WTC11 (cell line): Measurements from ENCODE around the gene BIRC2. TPM values are rescaled to one million over a fixed set of nuclear protein-coding genes. Genes with fewer than 3 reads are reported as not detected.

Source experiments
- ATAC-seq: fragments of 200-7000 bp; cut with Tn5 transposase; 2 replicates; pipeline ENCODE4 v1.10.0; 2021; ENCODE audit warnings: mild to moderate bottlenecking, moderate library complexity
- CTCF ChIA-PET: fragments of 300-600 bp; sonication (Branson Sonifier 250); formaldehyde crosslinking; loops from one replicate; lab custom pipeline; 2021; ENCODE audit warnings: antibody characterized with exemption; lab: Charles Lee
- POLR2A ChIA-PET: fragments of 350-600 bp; sonication (Branson Sonifier 250); formaldehyde crosslinking; loops from one replicate; lab custom pipeline; 2021; ENCODE audit warnings: antibody characterized with exemption; lab: Charles Lee
- DNase-seq: peaks from one replicate; pipeline ENCODE4 v3.0.0; 2021; ENCODE audit warnings: low spot score
- H3K27ac Mint-ChIP-seq: 2 replicates; pipeline ENCODE4 v1.8.0; 2021; ENCODE audit warnings: mixed read lengths
- H3K27me3 Mint-ChIP-seq: 2 replicates; pipeline ENCODE4 v1.8.0; 2021; ENCODE audit warnings: low read depth, mild to moderate bottlenecking, moderate library complexity, mixed read lengths
- H3K36me3 Mint-ChIP-seq: 2 replicates; pipeline ENCODE4 v1.8.0; 2021; ENCODE audit warnings: mixed read lengths
- H3K4me1 Mint-ChIP-seq: 2 replicates; pipeline ENCODE4 v1.8.0; 2022; ENCODE audit warnings: mixed read lengths
- H3K4me3 Mint-ChIP-seq: 2 replicates; pipeline ENCODE4 v1.8.0; 2021; ENCODE audit warnings: mild to moderate bottlenecking, moderate library complexity, mixed read lengths
- H3K9me3 Mint-ChIP-seq: 2 replicates; pipeline ENCODE4 v1.8.0; 2021; ENCODE audit warnings: mixed read lengths
- ATF1 ChIP-seq: sonication (generic); formaldehyde crosslinking; IDR thresholded peaks from 2 replicates; pipeline ENCODE4 v1.8.1; 2023; ENCODE audit warnings: mild to moderate bottlenecking, moderate library complexity, missing genetic modification reagents
- EMX1 ChIP-seq: fragments of 250-450 bp; sonication (Bioruptor Pico); IDR thresholded peaks from 2 replicates; pipeline ENCODE4 v1.8.0; 2021; ENCODE audit warnings: mild to moderate bottlenecking
- GTF2I ChIP-seq: fragments of 250-450 bp; sonication (Bioruptor Pico); conservative IDR thresholded peaks from 2 replicates; pipeline ENCODE4 v1.4.0; 2021; ENCODE audit warnings: mild to moderate bottlenecking
- KAT7 ChIP-seq: sonication (generic); formaldehyde crosslinking; IDR thresholded peaks from 2 replicates; pipeline ENCODE4 v1.8.1; 2023; ENCODE audit warnings: missing genetic modification reagents, mild to moderate bottlenecking, borderline replicate concordance
- NR1H2 ChIP-seq: sonication (generic); formaldehyde crosslinking; IDR thresholded peaks from 2 replicates; pipeline ENCODE4 v1.9.0; 2021; ENCODE audit warnings: mild to moderate bottlenecking, moderate library complexity, missing genetic modification reagents
- NR2C2 ChIP-seq: sonication (generic); formaldehyde crosslinking; IDR thresholded peaks from 2 replicates; pipeline ENCODE4 v1.8.0; 2022; ENCODE audit warnings: mild to moderate bottlenecking, missing genetic modification reagents
- OVOL2 ChIP-seq: fragments of 250-450 bp; sonication (Bioruptor Pico); IDR thresholded peaks from 2 replicates; pipeline ENCODE4 v1.9.0; 2021; ENCODE audit warnings: mild to moderate bottlenecking, borderline replicate concordance
- PRRX2 ChIP-seq: fragments of 250-450 bp; sonication (Bioruptor Pico); IDR thresholded peaks from 2 replicates; pipeline ENCODE4 v1.8.0; 2021; ENCODE audit warnings: mild to moderate bottlenecking
- RELA ChIP-seq: sonication (generic); formaldehyde crosslinking; IDR thresholded peaks from 2 replicates; pipeline ENCODE4 v1.8.1; 2022; ENCODE audit warnings: missing genetic modification reagents, mild to moderate bottlenecking, borderline replicate concordance
- TEAD4 ChIP-seq: sonication (generic); formaldehyde crosslinking; IDR thresholded peaks from 2 replicates; pipeline ENCODE4 v1.8.0; 2022; ENCODE audit warnings: mild to moderate bottlenecking, missing genetic modification reagents
- ZNF219 ChIP-seq: sonication (generic); formaldehyde crosslinking; IDR thresholded peaks from 2 replicates; pipeline ENCODE4 v1.8.0; 2023; ENCODE audit warnings: missing genetic modification reagents, mild to moderate bottlenecking, borderline replicate concordance
- ZNF263 ChIP-seq: sonication (generic); formaldehyde crosslinking; IDR thresholded peaks from 2 replicates; pipeline ENCODE4 v1.8.1; 2022; ENCODE audit warnings: low read depth, mild to moderate bottlenecking, moderate library complexity, missing genetic modification reagents
- total RNA-seq: library from RNA; stranded (reverse); gene quantifications from 3 replicates; pipeline ENCODE4 v1.2.3, GENCODE V29; 2021
- TF ChIP-seq, protein P1 (sequence below): sonication (generic); formaldehyde crosslinking; IDR thresholded peaks from 2 replicates; pipeline ENCODE4 v1.8.1; 2023; ENCODE audit warnings: mild to moderate bottlenecking, missing genetic modification reagents, borderline replicate concordance
- TF ChIP-seq, protein P2 (sequence below): sonication (generic); formaldehyde crosslinking; IDR thresholded peaks from 2 replicates; pipeline ENCODE4 v1.8.1; 2022; ENCODE audit warnings: mild to moderate bottlenecking, missing genetic modification reagents, moderate library complexity, borderline replicate concordance
- TF ChIP-seq, protein P3 (sequence below): sonication (generic); formaldehyde crosslinking; IDR thresholded peaks from 2 replicates; pipeline ENCODE4 v1.8.1; 2022; ENCODE audit warnings: low read depth, missing genetic modification reagents, borderline replicate concordance
- TF ChIP-seq, protein P4 (sequence below): sonication (generic); formaldehyde crosslinking; IDR thresholded peaks from 2 replicates; pipeline ENCODE4 v1.8.1; 2023; ENCODE audit warnings: mild to moderate bottlenecking, missing genetic modification reagents, moderate library complexity
- TF ChIP-seq, protein P5 (sequence below): fragments of 250-450 bp; sonication (Bioruptor Pico); IDR thresholded peaks from 2 replicates; pipeline ENCODE4 v1.8.0; 2021; ENCODE audit warnings: mild to moderate bottlenecking
- TF ChIP-seq, protein P6 (sequence below): fragments of 250-450 bp; sonication (Bioruptor Pico); conservative IDR thresholded peaks from 2 replicates; pipeline ENCODE4 v1.9.0; 2021; ENCODE audit warnings: mild to moderate bottlenecking
- TF ChIP-seq, protein P7 (sequence below): sonication (generic); formaldehyde crosslinking; IDR thresholded peaks from 2 replicates; pipeline ENCODE4 v1.8.0; 2023; ENCODE audit warnings: mild to moderate bottlenecking, missing genetic modification reagents

BIRC2 gene
- total RNA-seq, 1 experiment from 2014 or later = 22.3 TPM

DNA sequence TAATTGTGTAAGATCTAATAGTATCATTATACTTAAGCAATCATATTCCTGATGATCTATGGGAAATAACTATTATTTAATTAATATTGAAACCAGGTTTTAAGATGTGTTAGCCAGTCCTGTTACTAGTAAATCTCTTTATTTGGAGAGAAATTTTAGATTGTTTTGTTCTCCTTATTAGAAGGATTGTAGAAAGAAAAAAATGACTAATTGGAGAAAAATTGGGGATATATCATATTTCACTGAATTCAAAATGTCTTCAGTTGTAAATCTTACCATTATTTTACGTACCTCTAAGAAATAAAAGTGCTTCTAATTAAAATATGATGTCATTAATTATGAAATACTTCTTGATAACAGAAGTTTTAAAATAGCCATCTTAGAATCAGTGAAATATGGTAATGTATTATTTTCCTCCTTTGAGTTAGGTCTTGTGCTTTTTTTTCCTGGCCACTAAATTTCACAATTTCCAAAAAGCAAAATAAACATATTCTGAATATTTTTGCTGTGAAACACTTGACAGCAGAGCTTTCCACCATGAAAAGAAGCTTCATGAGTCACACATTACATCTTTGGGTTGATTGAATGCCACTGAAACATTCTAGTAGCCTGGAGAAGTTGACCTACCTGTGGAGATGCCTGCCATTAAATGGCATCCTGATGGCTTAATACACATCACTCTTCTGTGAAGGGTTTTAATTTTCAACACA, 23.3 kb upstream of the BIRC2 start (continued):
- TF ChIP-seq, protein P1, sequence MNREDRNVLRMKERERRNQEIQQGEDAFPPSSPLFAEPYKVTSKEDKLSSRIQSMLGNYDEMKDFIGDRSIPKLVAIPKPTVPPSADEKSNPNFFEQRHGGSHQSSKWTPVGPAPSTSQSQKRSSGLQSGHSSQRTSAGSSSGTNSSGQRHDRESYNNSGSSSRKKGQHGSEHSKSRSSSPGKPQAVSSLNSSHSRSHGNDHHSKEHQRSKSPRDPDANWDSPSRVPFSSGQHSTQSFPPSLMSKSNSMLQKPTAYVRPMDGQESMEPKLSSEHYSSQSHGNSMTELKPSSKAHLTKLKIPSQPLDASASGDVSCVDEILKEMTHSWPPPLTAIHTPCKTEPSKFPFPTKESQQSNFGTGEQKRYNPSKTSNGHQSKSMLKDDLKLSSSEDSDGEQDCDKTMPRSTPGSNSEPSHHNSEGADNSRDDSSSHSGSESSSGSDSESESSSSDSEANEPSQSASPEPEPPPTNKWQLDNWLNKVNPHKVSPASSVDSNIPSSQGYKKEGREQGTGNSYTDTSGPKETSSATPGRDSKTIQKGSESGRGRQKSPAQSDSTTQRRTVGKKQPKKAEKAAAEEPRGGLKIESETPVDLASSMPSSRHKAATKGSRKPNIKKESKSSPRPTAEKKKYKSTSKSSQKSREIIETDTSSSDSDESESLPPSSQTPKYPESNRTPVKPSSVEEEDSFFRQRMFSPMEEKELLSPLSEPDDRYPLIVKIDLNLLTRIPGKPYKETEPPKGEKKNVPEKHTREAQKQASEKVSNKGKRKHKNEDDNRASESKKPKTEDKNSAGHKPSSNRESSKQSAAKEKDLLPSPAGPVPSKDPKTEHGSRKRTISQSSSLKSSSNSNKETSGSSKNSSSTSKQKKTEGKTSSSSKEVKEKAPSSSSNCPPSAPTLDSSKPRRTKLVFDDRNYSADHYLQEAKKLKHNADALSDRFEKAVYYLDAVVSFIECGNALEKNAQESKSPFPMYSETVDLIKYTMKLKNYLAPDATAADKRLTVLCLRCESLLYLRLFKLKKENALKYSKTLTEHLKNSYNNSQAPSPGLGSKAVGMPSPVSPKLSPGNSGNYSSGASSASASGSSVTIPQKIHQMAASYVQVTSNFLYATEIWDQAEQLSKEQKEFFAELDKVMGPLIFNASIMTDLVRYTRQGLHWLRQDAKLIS (CRISPR knock-in tag) = no peak
- TF ChIP-seq, protein P2, sequence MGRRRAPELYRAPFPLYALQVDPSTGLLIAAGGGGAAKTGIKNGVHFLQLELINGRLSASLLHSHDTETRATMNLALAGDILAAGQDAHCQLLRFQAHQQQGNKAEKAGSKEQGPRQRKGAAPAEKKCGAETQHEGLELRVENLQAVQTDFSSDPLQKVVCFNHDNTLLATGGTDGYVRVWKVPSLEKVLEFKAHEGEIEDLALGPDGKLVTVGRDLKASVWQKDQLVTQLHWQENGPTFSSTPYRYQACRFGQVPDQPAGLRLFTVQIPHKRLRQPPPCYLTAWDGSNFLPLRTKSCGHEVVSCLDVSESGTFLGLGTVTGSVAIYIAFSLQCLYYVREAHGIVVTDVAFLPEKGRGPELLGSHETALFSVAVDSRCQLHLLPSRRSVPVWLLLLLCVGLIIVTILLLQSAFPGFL (CRISPR knock-in tag) = no peak
- no peak for TF ChIP-seq EMX1 (CRISPR knock-in tag)
- TF ChIP-seq, all 79 proteins: peak for 0

DNA sequence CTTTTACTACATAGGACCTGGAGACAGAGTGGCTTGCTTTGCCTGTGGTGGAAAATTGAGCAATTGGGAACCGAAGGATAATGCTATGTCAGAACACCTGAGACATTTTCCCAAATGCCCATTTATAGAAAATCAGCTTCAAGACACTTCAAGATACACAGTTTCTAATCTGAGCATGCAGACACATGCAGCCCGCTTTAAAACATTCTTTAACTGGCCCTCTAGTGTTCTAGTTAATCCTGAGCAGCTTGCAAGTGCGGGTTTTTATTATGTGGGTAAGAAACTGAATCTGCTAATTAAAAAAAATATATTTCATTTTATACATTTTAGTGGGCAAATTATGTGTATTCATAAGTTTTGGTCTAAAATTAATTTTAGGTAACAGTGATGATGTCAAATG, 21.9 kb upstream of the BIRC2 start:
- H3K36me3 Mint-ChIP-seq = no peaks in the 10 kb centered on the region
- ChIA-PET CTCF (interaction anchor here (1.5 to 1.9 kb wide), 2 partner anchors 15 to 31 kb away, joined by 3 to 11 read pairs; no protein-coding TSS in a partner anchor), POLR2A (no interaction called here)

DNA sequence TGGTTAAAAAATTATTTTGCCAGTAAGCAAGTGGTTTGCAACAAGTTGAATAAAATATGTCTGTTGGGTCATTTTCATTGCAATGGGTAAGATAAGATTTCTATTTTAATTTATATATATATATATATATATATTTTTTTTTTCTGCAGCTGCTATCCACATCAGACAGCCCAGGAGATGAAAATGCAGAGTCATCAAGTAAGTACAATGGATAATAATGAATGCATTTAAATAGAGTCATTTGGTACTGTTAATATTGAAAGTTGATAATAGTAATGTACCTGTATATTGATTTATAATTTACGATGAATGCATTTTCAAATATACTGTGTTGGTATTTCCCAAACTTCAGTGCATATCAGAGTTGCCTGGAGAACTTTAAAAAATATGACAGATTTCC, 18.3 kb upstream of the BIRC2 start:
- ChIA-PET CTCF (no interaction called here), POLR2A (no interaction called here)
- ATAC-seq (no peak), DNase-seq (no peak)
- H3K36me3 Mint-ChIP-seq = no peaks in the 10 kb centered on the region
- H3K9me3 Mint-ChIP-seq = no peaks in the 10 kb centered on the region
- no peak overlapping the region for H3K4me3 Mint-ChIP-seq
- H3K27me3 Mint-ChIP-seq = no peaks in the 10 kb centered on the region
- H3K4me1 Mint-ChIP-seq = no peaks in the 10 kb centered on the region
- no peak overlapping the region for H3K27ac Mint-ChIP-seq
- TF ChIP-seq, protein P3, sequence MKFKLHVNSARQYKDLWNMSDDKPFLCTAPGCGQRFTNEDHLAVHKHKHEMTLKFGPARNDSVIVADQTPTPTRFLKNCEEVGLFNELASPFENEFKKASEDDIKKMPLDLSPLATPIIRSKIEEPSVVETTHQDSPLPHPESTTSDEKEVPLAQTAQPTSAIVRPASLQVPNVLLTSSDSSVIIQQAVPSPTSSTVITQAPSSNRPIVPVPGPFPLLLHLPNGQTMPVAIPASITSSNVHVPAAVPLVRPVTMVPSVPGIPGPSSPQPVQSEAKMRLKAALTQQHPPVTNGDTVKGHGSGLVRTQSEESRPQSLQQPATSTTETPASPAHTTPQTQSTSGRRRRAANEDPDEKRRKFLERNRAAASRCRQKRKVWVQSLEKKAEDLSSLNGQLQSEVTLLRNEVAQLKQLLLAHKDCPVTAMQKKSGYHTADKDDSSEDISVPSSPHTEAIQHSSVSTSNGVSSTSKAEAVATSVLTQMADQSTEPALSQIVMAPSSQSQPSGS (CRISPR knock-in tag) = no peak
- TF ChIP-seq ZNF263 (CRISPR knock-in tag) = no peak
- TF ChIP-seq PRRX2 = no peak
- no peak for TF ChIP-seq ZNF219 (CRISPR knock-in tag)
- TF ChIP-seq NR1H2 (CRISPR knock-in tag) = no peak
- TF ChIP-seq ATF1 (CRISPR knock-in tag) = no peak
- no peak for TF ChIP-seq OVOL2 (CRISPR knock-in tag)
- TF ChIP-seq, protein P4, sequence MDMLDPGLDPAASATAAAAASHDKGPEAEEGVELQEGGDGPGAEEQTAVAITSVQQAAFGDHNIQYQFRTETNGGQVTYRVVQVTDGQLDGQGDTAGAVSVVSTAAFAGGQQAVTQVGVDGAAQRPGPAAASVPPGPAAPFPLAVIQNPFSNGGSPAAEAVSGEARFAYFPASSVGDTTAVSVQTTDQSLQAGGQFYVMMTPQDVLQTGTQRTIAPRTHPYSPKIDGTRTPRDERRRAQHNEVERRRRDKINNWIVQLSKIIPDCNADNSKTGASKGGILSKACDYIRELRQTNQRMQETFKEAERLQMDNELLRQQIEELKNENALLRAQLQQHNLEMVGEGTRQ (CRISPR knock-in tag) = no peak
- TF ChIP-seq KAT7 (CRISPR knock-in tag) = no peak
- TF ChIP-seq RELA (CRISPR knock-in tag) = no peak
- TF ChIP-seq, protein P5, sequence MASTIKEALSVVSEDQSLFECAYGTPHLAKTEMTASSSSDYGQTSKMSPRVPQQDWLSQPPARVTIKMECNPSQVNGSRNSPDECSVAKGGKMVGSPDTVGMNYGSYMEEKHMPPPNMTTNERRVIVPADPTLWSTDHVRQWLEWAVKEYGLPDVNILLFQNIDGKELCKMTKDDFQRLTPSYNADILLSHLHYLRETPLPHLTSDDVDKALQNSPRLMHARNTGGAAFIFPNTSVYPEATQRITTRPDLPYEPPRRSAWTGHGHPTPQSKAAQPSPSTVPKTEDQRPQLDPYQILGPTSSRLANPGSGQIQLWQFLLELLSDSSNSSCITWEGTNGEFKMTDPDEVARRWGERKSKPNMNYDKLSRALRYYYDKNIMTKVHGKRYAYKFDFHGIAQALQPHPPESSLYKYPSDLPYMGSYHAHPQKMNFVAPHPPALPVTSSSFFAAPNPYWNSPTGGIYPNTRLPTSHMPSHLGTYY (CRISPR knock-in tag) = no peak
- TF ChIP-seq, protein P6, sequence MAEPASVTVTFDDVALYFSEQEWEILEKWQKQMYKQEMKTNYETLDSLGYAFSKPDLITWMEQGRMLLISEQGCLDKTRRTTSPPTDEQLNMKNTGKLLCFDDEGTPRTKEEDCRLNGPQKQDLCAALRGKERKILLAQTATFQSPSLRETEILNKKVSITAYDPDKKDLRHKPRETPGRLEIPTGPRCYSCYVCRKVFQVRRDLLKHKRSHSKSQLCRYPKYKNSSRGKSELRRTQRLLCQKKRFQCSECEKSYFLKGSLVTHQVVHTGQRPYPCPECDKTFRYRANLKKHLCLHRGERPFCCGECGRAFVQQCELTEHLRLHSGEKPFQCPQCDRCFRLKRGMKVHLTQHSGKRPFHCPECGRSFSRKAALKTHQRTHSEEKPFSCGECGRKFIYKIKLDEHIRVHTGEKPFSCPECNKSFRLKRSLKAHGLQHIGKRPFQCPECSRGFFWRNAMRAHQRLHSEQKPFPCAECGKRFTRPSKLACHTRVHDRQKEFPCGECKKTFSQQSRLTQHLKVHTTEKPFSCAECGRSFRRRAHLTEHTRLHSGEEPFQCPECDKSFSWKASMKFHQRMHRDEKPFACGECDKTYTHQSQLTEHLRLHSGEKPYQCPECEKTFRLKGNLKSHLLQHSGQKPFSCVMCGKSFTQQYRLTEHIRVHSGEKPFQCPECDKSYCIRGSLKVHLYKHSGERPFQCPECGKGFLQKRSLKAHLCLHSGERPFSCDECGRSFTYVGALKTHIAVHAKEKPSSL = no peak
- no peak for TF ChIP-seq TEAD4
- TF ChIP-seq, protein P7, sequence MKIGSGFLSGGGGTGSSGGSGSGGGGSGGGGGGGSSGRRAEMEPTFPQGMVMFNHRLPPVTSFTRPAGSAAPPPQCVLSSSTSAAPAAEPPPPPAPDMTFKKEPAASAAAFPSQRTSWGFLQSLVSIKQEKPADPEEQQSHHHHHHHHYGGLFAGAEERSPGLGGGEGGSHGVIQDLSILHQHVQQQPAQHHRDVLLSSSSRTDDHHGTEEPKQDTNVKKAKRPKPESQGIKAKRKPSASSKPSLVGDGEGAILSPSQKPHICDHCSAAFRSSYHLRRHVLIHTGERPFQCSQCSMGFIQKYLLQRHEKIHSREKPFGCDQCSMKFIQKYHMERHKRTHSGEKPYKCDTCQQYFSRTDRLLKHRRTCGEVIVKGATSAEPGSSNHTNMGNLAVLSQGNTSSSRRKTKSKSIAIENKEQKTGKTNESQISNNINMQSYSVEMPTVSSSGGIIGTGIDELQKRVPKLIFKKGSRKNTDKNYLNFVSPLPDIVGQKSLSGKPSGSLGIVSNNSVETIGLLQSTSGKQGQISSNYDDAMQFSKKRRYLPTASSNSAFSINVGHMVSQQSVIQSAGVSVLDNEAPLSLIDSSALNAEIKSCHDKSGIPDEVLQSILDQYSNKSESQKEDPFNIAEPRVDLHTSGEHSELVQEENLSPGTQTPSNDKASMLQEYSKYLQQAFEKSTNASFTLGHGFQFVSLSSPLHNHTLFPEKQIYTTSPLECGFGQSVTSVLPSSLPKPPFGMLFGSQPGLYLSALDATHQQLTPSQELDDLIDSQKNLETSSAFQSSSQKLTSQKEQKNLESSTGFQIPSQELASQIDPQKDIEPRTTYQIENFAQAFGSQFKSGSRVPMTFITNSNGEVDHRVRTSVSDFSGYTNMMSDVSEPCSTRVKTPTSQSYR = no peak
- TF ChIP-seq GTF2I (CRISPR knock-in tag) = no peak
- no peak for TF ChIP-seq EMX1 (CRISPR knock-in tag)

More for the DNA sequence above, 21.9 kb upstream of the BIRC2 start:
- no peak overlapping the region for H3K27ac Mint-ChIP-seq
- no peaks in the 10 kb centered on the region for H3K4me1 Mint-ChIP-seq
- TF ChIP-seq NR2C2 (CRISPR knock-in tag) = no peak
- TF ChIP-seq, all 79 proteins: peak for 0
- DNase-seq = no peak
- Mint-ChIP-seq H3K9me3 (no peaks in the 10 kb centered on the region), H3K4me3 (no peak overlapping the region), H3K27me3 (no peaks in the 10 kb centered on the region)
- peak; percentile 32; the same call in 1 of the 2 replicates for ATAC-seq
